Measurements from ENCODE around the gene PBX3.

The PBX3 gene

DNA sequence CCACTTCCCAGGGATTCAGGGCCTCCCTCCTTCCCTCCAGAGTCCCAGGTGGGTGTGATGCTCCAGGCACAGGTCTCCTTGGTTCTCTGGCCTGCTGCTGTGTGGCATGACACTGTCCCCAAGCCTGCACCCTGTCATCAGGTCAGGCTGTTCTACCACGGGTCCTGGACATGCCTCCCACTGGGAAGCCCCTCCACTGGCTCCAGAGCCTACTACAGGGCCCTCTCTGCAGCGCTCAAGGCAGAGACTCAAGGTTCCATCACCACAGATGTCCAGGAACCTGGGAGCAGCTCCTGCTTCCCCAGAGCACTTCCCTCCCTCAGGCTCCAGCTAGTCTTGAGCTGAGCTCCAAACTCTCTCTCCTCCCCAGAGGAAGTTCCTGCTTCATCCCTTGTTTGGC, 237.3 kb downstream of the PBX3 start:
- no peak for DNase-seq (ENCODE audit: low spot score)
- TF ChIP-seq, protein P1, sequence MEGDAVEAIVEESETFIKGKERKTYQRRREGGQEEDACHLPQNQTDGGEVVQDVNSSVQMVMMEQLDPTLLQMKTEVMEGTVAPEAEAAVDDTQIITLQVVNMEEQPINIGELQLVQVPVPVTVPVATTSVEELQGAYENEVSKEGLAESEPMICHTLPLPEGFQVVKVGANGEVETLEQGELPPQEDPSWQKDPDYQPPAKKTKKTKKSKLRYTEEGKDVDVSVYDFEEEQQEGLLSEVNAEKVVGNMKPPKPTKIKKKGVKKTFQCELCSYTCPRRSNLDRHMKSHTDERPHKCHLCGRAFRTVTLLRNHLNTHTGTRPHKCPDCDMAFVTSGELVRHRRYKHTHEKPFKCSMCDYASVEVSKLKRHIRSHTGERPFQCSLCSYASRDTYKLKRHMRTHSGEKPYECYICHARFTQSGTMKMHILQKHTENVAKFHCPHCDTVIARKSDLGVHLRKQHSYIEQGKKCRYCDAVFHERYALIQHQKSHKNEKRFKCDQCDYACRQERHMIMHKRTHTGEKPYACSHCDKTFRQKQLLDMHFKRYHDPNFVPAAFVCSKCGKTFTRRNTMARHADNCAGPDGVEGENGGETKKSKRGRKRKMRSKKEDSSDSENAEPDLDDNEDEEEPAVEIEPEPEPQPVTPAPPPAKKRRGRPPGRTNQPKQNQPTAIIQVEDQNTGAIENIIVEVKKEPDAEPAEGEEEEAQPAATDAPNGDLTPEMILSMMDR (IDR thresholded peaks at IDR 0.05; ENCODE audit: extremely low read depth, missing control alignments) = no peak

DNA sequence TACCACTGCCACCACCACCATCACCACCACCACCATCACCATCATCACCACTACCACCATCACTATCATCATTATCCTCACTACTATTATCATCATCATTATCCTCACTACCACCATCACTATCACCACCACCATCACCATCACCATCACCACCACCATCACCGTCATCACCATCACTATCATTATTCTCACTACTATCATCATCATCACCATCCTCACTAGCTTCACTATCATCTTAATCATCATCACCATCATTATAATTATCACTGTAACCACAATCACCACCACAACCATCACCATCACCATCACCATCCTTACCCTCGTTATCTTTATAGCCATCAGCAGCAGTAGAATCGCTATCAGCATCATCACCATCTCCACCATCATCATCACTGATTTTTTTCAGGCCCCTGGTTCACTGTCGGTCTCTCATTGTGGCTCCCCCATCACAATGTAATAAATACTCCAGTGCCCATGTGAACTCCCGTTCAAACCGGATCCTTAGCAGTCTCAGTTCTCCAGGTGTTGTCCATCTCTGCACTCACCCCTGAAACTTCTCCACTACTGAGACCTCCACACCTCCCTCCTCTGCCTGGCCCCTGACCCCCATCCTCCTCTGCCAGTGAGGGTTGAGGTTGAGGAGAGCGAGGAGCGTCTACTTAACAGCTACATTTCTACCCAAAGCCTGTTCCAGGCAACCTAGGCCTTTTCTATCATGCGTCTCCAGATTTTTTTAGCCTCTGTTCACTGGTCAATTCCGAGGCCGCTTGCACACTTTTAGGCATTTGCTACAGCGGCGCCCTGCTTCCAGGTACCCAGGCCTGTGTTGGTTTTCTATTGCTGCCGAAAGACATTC, 238.2 kb downstream of the PBX3 start:
- DNase-seq (ENCODE audit: low spot score) = no peak
- TF ChIP-seq, protein P1 (IDR thresholded peaks at IDR 0.05; ENCODE audit: extremely low read depth, missing control alignments) = no peak

DNA sequence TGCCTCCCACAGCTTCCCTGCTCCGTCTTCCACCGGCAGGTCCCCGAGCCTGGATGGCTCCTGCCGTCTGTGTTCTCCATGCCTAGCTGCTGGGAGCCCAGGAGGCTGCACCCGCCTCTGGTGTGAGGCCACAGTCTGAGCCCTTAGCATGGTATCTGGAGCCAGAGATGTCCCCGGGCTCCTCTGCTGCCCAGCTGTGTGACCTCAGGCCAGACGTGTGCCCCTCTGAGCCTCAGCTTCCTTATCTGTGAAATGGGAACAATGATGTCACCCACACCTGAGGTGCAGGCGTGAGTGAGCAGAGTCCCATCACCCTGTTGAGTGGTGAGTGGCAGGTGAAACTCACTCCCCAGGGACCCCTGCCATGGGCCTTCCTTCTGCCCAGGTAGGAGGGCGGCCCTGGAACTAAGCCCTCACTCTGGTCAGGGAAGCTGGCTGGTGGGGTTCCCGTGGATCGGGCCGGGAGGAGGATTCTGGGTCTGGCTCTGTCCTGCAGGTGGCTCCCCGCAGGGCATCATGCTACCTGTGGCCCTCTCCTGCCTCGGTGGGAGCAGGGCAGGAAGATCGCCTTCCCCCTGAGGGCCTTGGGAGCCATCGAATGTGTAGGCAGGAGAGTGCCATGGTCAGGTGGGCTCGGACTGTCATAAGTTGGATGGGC, 239.0 kb downstream of the PBX3 start:
- TF ChIP-seq, protein P1 (IDR thresholded peaks at IDR 0.05; ENCODE audit: extremely low read depth, missing control alignments) = no peak
- no peak for DNase-seq (ENCODE audit: low spot score)

DNA sequence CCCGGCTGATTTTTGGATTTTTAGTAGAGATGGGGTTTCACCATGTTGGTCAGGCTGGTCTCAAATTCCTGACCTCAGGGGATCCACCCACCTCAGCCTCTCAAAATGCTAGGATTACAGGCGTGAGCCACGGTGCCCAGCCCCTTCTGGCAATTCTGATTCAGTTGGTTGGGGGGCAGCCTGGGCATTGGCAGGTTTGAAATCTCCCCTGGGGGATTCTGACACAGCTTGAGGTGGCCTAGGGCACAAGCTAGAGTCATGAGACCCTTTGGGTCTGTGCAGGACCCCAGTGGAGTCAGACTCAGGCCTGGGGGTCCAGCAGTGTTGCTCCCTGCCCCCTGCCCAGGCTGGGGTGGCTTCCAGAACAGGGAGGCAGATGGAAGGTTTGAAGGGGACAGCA, 239.8 kb downstream of the PBX3 start:
- no peak for DNase-seq (ENCODE audit: low spot score)
- TF ChIP-seq, protein P1 (IDR thresholded peaks at IDR 0.05; ENCODE audit: extremely low read depth, missing control alignments) = no peak

DNA sequence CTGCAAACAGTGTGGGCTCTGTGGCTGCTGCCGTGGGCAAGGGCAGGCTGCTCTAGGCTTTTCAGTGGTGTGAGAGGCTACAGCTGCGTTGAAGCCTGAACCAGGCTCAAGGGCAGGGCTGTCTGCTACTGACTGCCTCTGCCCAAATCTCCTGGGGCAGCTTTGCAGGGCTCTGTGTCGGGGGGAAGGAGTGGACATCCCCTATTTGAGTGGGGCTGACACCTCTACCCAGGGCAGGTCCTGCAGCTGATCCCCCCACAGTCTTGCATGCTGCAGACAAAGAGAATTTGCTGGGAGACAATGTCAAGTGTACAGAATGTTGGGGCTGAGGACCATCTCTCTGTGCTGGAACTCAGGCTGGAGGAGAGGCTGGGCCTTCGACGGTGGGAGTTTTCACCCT, 240.2 kb downstream of the PBX3 start:
- TF ChIP-seq, protein P1 (IDR thresholded peaks at IDR 0.05; ENCODE audit: extremely low read depth, missing control alignments) = no peak
- DNase-seq (ENCODE audit: low spot score) = no peak

DNA sequence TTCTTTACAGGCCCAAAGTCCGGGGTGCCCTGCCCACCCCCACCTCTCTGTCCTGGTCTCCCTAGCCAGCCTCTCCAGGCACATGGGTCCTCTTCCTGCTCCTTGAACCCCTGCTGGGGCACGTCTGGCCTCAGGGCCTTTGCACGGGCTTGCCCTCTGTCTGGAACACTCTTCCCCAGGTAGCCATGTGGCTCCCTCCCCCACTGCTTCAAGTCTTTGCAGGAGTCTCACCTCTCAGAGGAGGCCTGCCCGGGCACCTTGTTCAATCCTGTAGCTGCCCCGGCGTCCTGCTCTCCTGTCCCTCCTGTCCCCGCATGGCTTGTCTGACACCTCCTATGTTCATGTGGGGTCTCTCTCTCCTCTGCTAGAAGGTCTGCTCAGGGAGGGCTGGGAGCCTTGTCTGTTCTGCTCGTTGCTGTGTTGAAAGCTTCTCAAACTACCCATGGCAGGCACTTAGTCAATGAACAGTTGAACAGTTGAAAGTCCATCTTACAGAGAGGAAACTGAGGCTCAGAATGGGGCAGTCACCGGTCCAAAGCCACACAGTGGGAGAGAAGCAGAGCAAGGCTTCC, 241.4 kb downstream of the PBX3 start:
- DNase-seq (ENCODE audit: low spot score) = no peak
- TF ChIP-seq, protein P1 (IDR thresholded peaks at IDR 0.05; ENCODE audit: extremely low read depth, missing control alignments) = no peak

DNA sequence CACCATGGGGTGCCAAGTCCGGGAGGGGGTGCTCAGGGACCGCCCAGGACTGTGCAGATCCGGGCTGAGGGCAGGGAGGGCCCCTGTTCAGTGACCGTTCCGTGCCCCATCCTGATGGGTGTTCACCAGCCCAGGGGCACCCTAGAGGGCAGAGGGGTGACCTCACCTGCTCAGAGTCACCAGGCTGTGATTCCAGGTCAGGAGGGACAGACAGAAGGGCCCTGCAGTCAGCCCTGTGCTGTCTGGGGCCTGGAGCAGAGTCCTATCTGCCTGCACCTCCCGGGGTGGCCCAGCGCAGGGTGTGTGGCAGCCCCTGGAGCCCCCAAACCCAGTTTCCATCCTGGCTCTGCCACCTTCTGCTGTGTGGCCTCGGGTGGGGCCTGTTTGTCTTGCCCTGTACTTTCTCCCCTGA, 241.9 kb downstream of the PBX3 start:
- DNase-seq (ENCODE audit: low spot score) = no peak
- TF ChIP-seq, protein P1 (IDR thresholded peaks at IDR 0.05; ENCODE audit: extremely low read depth, missing control alignments) = no peak

Data from GM20000 (cell line).